BE2C (cell line): ENCODE results near the gene SLC7A8.
A peak's percentile ranks its signal among the peaks of the same experiment; 100 is the strongest.

ENCODE experiments used
- DNase-seq: peaks from one replicate; pipeline ENCODE4 v3.0.0-alpha.2; 2020
- H3K27me3 ChIP-seq: fragments of 250-450 bp; sonication (Bioruptor Pico); 2 replicates; pipeline ENCODE4 v1.5.1; 2020; ENCODE audit warnings: mild to moderate bottlenecking
- H3K36me3 ChIP-seq: fragments of 250-450 bp; sonication (Bioruptor Pico); 2 replicates; pipeline ENCODE4 v1.5.1; 2020; ENCODE audit warnings: mild to moderate bottlenecking
- H3K4me1 ChIP-seq: fragments of 250-450 bp; sonication (Bioruptor Pico); 2 replicates; pipeline ENCODE4 v1.5.1; 2020
- H3K4me3 ChIP-seq: 2 replicates; pipeline ENCODE4 v1.5.1; 2011; ENCODE audit warnings: low read depth, low read length
- H3K9me3 ChIP-seq: fragments of 250-450 bp; sonication (Bioruptor Pico); 2 replicates; pipeline ENCODE4 v1.5.1; 2020
- TF ChIP-seq, protein P1 (sequence below): IDR thresholded peaks from 2 replicates; pipeline ENCODE4 v1.5.1; 2012; ENCODE audit warnings: mild to moderate bottlenecking, low read depth, low read length

SLC7A8 gene

DNA sequence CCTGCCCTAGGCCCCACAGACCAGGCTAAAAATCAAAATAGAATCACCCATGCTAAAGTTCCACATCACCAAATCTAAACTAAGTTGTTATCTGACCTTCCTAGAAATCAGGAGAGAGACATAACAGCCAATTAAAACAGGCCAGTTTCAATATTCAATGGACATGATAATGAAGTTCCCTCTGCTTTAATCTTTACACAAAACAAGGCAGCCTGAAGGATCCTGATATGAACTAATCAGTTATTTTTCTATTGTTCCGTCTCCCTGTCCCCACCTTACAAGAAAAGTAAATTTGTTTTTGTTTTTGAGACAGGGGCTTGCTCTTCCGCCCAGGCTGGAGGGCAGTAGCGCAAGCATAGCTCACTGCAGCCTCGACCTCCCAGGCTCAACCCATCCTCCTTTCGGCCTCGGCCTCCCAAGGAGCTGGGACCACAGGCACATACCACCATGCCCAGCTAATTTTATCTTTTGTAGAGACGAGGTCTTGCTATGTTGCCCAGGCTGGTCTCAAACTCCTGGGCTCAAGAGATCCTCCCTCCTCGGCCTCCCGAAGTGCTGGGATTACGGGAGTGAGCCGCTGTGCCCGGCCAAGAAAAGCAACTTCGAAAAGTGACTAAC lies 59.0 kb downstream of the SLC7A8 start:
- DNase-seq: no peak
- Histone ChIP-seq H3K4me1 (0 out of 2 replicates have a peak, but pooled peaks cover 1% of the 10 kb centered on the region), H3K27me3 (0 out of 2 replicates have a peak, but pooled peaks cover 4% of the 10 kb centered on the region), H3K36me3 (no peaks in the 10 kb centered on the region), H3K9me3 (no peaks in the 10 kb centered on the region), H3K4me3 (no peak overlapping the region)
- TF ChIP-seq, protein P1, sequence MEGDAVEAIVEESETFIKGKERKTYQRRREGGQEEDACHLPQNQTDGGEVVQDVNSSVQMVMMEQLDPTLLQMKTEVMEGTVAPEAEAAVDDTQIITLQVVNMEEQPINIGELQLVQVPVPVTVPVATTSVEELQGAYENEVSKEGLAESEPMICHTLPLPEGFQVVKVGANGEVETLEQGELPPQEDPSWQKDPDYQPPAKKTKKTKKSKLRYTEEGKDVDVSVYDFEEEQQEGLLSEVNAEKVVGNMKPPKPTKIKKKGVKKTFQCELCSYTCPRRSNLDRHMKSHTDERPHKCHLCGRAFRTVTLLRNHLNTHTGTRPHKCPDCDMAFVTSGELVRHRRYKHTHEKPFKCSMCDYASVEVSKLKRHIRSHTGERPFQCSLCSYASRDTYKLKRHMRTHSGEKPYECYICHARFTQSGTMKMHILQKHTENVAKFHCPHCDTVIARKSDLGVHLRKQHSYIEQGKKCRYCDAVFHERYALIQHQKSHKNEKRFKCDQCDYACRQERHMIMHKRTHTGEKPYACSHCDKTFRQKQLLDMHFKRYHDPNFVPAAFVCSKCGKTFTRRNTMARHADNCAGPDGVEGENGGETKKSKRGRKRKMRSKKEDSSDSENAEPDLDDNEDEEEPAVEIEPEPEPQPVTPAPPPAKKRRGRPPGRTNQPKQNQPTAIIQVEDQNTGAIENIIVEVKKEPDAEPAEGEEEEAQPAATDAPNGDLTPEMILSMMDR: no peak

DNA sequence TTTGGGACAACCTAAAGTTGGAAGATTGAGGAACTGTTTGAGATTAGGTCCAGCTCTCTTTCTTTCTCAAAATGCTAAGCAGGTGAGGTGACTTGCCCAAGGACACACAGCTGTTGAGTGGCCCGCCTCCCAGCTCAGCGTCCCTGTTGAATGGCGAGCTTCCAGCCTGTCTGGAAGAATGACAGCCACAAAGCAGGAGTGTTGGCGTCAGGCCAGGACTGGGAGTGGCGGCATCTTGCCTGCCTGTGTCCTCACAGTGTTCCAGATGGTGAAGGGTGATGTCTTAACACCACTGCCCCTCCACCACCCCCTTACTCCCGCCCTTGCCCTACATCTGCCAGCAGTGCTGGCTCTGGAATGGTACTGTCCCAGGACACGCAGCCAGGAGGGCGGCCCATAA lies 60.0 kb downstream of the SLC7A8 start:
- no peaks in the 10 kb centered on the region for H3K36me3 ChIP-seq

DNA sequence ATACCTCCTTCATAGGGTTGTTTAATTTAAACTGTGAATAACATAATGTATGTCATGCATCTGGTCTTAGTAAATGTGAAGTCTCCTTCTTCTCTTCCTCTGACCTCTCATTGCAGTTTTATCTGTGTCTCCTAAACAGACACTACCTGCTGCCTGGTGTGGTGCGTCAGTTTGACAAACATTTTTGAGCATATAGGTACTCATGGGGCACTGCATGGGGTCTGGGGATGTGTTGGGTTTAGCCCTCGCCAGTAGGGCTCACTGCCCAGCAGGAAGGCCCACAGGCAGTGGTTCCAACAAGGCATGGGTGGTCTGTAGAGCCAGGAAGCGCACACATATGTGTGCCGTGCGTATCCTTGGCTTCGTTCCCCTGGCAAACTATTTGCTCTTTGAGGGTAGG lies 61.4 kb downstream of the SLC7A8 start:
- Histone ChIP-seq H3K27me3 (no peaks in the 10 kb centered on the region), H3K4me3 (no peak overlapping the region), H3K4me1 (no peaks in the 10 kb centered on the region), H3K9me3 (no peaks in the 10 kb centered on the region), H3K36me3 (no peaks in the 10 kb centered on the region)
- TF ChIP-seq, protein P1: no peak
- DNase-seq: no peak

More for the DNA sequence above, 60.0 kb downstream of the SLC7A8 start:
- TF ChIP-seq, protein P1: no peak
- H3K4me3 ChIP-seq: no peak overlapping the region
- H3K9me3 ChIP-seq: no peaks in the 10 kb centered on the region
- no peaks in the 10 kb centered on the region for H3K4me1 ChIP-seq
- DNase-seq: peak; percentile 88
- no peaks in the 10 kb centered on the region for H3K27me3 ChIP-seq

DNA sequence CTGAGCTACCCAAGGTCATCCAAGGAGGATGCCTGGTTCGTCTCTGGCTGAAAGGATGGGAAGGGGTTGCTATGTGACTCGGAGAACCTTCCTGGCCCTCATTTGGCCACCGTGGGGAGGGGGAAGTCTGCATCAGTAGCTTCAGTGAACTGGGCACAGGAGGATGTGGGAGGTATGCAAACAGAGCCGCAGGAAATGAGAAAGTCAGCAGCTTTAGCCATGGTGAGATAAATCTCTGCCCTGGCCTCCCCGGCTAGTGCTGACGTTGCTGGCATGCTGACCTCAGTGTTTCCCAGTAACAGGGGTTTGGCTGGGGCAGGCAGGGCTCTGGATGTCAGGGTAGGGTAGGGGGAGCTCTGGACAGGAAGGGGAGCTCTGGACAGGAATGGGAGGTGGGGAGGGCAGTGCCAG lies 62.1 kb downstream of the SLC7A8 start:
- TF ChIP-seq, protein P1: no peak
- no peaks in the 10 kb centered on the region for H3K4me1 ChIP-seq
- H3K36me3 ChIP-seq: no peaks in the 10 kb centered on the region
- H3K4me3 ChIP-seq: no peak overlapping the region
- H3K27me3 ChIP-seq: no peaks in the 10 kb centered on the region
- H3K9me3 ChIP-seq: no peaks in the 10 kb centered on the region
- DNase-seq: no peak

DNA sequence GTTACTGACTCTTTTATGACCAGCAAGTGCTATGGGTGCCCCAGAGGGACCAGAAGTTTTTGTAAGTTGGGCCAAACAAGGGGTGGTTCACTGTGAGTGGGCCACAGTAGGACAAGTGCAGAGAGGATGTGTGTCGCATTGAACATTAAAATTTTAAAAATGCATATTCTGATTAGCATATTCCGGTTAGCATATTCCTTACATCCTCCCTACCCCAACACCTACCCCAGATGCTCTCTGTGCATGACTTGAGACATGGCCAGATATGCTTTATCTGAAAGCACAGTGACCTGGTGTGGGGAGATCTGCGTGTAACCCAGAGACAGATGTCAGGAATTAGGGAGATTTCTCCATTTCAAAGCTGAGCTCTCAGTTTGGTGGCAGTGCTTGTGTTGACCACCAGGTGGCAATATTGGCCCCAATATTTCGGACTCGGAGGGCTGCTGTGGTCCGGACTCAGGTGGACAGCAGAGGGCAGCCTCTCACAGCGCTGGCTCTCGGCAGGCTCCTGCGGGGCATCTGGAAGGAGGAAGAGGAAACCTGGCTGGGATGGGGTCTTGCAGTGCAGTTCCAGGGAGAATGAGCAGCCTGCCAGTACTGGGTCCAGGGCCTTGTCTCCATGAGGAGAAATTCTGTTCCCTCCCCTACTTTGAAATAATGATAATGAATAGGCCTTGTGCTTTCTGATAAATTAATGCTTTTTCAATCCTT lies 62.8 kb downstream of the SLC7A8 start:
- Histone ChIP-seq H3K9me3 (no peaks in the 10 kb centered on the region), H3K4me1 (no peaks in the 10 kb centered on the region), H3K4me3 (no peak overlapping the region), H3K27me3 (peaks cover 3% of the 10 kb centered on the region; the same call in 1 of the 2 replicates), H3K36me3 (no peaks in the 10 kb centered on the region)
- TF ChIP-seq, protein P1: peak; percentile 100
- peak; percentile 90 for DNase-seq
